NCI-H1436 (cell line): ENCODE results near the gene RAB17.

Experiments
- DNase-seq: peaks from one replicate; lab custom pipeline; 2025; lab: John Stamatoyannopoulos, UW

The RAB17 gene

GRCh38 chr2:237558961-237559641 lies 31.4 kb downstream of the RAB17 start:
- no peak for DNase-seq

GRCh38 chr2:237557633-237558015 lies 32.9 kb downstream of the RAB17 start:
- DNase-seq = no peak

GRCh38 chr2:237556773-237557632 lies 33.5 kb downstream of the RAB17 start:
- DNase-seq = no peak

- no peak for DNase-seq
Observed at GRCh38 chr2:237555560-237555959, 35.0 kb downstream of the RAB17 start.

GRCh38 chr2:237553948-237554347 lies 36.6 kb downstream of the RAB17 start:
- no peak for DNase-seq

- no peak for DNase-seq
Observed at GRCh38 chr2:237552908-237553307, 37.6 kb downstream of the RAB17 start.

- DNase-seq = no peak
Observed at GRCh38 chr2:237551071-237551574, 39.4 kb downstream of the RAB17 start.

- no peak for DNase-seq
Observed at GRCh38 chr2:237549643-237550415, 40.7 kb downstream of the RAB17 start.

- DNase-seq = no peak
Observed at GRCh38 chr2:237549216-237549615, 41.3 kb downstream of the RAB17 start.

GRCh38 chr2:237547841-237548416 lies 42.6 kb downstream of the RAB17 start:
- no peak for DNase-seq

GRCh38 chr2:237546876-237547395 lies 43.6 kb downstream of the RAB17 start:
- no peak for DNase-seq

GRCh38 chr2:237546040-237546875 lies 44.3 kb downstream of the RAB17 start:
- no peak for DNase-seq

GRCh38 chr2:237542001-237542704 lies 48.4 kb downstream of the RAB17 start:
- DNase-seq = no peak

- DNase-seq = no peak
Observed at GRCh38 chr2:237541243-237541642, 49.3 kb downstream of the RAB17 start.

- no peak for DNase-seq
Observed at GRCh38 chr2:237540823-237541222, 49.7 kb downstream of the RAB17 start.

GRCh38 chr2:237540223-237540775 lies 50.2 kb downstream of the RAB17 start:
- no peak for DNase-seq

GRCh38 chr2:237539681-237540080 lies 50.9 kb downstream of the RAB17 start:
- no peak for DNase-seq

- DNase-seq = no peak
Observed at GRCh38 chr2:237538901-237539300, 51.6 kb downstream of the RAB17 start.

- no peak for DNase-seq
Observed at GRCh38 chr2:237538001-237538720, 52.4 kb downstream of the RAB17 start.
